SK-N-SH (cell line): ENCODE measurements around the gene TUFT1. TPM values are rescaled to one million over a fixed set of nuclear protein-coding genes. Genes with fewer than 3 reads are reported as not detected.

Experiments used
- CTCF ChIA-PET: fragments of 300-600, 350-600 bp; formaldehyde crosslinking; extraction: SDS; loops from one replicate; lab custom pipeline; 2021; lab: Yijun Ruan, JAX
- POLR2A ChIA-PET: fragments of 350-600 bp; sonication (Branson Sonifier 250); formaldehyde crosslinking; extraction: SDS; loops from one replicate; lab custom pipeline; 2020; ENCODE audit warnings: antibody characterized with exemption, inconsistent platforms; lab: Yijun Ruan, JAX
- DNase-seq: peaks from one replicate; pipeline ENCODE4 v3.0.0; 2012
- H2AFZ ChIP-seq: fragments of 200-600 bp; sonication (generic); 2 replicates; pipeline ENCODE4 v1.8.1; 2016; ENCODE audit warnings: antibody characterized with exemption, mild to moderate bottlenecking, low read depth
- H3F3A ChIP-seq: fragments of 200-600 bp; sonication (generic); replicated peaks from 2 replicates; pipeline ENCODE3; 2016; ENCODE audit warnings: antibody characterized with exemption, mild to moderate bottlenecking; ENCODE audit not compliant: insufficient read depth
- H3K27ac ChIP-seq, 2 experiments: fragments of 200-500 bp in 1 of 2; fragments of 200-600 bp in 1 of 2; sonication (Bioruptor generic) in 1 of 2; sonication (generic), shearing (Covaris generic) in 1 of 2; 2 replicates each; pipeline versions ENCODE4 v1.5.1 to v1.6.1; 2014 to 2016; ENCODE audit warnings: low read depth in 2 of 2, inconsistent platforms in 1 of 2, low read length in 1 of 2, mild to moderate bottlenecking in 1 of 2, mixed read lengths in 1 of 2
- H3K27me3 ChIP-seq: fragments of 200-600 bp; sonication (generic), shearing (Covaris generic); 2 replicates; pipeline ENCODE4 v1.6.1; 2016; ENCODE audit warnings: mixed run types; ENCODE audit not compliant: insufficient read depth
- H3K36me3 ChIP-seq, 2 experiments: fragments of 200-500 bp in 1 of 2; fragments of 200-600 bp in 1 of 2; sonication (Bioruptor generic) in 1 of 2; sonication (generic) in 1 of 2; replicated peaks in 1 of 2; 2 replicates each; pipeline versions ENCODE3 to v1.5.1; 2014 to 2016; ENCODE audit warnings: low read length in 1 of 2, mild to moderate bottlenecking in 1 of 2; ENCODE audit not compliant: insufficient read depth in 2 of 2, control insufficient read depth in 1 of 2
- H3K4me1 ChIP-seq, 2 experiments: fragments of 200-500 bp in 1 of 2; fragments of 200-600 bp in 1 of 2; sonication (Bioruptor generic) in 1 of 2; sonication (generic), shearing (Covaris generic) in 1 of 2; 2 replicates each; pipeline versions ENCODE4 v1.5.1 to v1.6.1; 2014 to 2016; ENCODE audit warnings: low read depth in 1 of 2, low read length in 1 of 2, mixed run types in 1 of 2; ENCODE audit not compliant: insufficient read depth in 2 of 2, control insufficient read depth in 1 of 2
- H3K4me2 ChIP-seq: fragments of 200-600 bp; sonication (generic), shearing (Covaris generic); 2 replicates; pipeline ENCODE4 v1.6.1; 2017; ENCODE audit warnings: mixed run types
- H3K4me3 ChIP-seq, 2 experiments: fragments of 200-500 bp in 1 of 2; fragments of 200-600 bp in 1 of 2; sonication (Bioruptor generic) in 1 of 2; sonication (generic), shearing (Covaris generic) in 1 of 2; 2 replicates each; pipeline versions ENCODE4 v1.5.1 to v1.8.1; 2014 to 2016; ENCODE audit warnings: low read depth in 2 of 2, inconsistent platforms in 1 of 2, low read length in 1 of 2, mild to moderate bottlenecking in 1 of 2, mixed read lengths in 1 of 2, moderate library complexity in 1 of 2
- H3K79me2 ChIP-seq: fragments of 200-600 bp; sonication (generic); 2 replicates; pipeline ENCODE4 v1.8.1; 2017; ENCODE audit warnings: mild to moderate bottlenecking; ENCODE audit not compliant: insufficient read depth
- H3K9ac ChIP-seq: fragments of 200-600 bp; sonication (generic); 2 replicates; pipeline ENCODE4 v1.6.1; 2017; ENCODE audit warnings: mixed run types
- H3K9me2 ChIP-seq: fragments of 200-600 bp; sonication (generic); 2 replicates; pipeline ENCODE4 v1.6.1; 2017; ENCODE audit warnings: mixed run types
- H3K9me3 ChIP-seq: fragments of 200-600 bp; sonication (generic); 2 replicates; pipeline ENCODE4 v1.6.1; 2017; ENCODE audit warnings: mixed run types, mild to moderate bottlenecking, moderate library complexity
- H4K20me1 ChIP-seq: fragments of 200-600 bp; sonication (generic); 2 replicates; pipeline ENCODE4 v1.6.1; 2017; ENCODE audit warnings: mild to moderate bottlenecking, mixed run types; ENCODE audit not compliant: insufficient read depth
- CHD2 ChIP-seq: fragments of 150-350 bp; IDR thresholded peaks from 2 replicates; pipeline ENCODE4 v1.6.1; 2018; ENCODE audit warnings: low read length; ENCODE audit not compliant: partially characterized antibody
- ELF1 ChIP-seq: IDR thresholded peaks from 2 replicates; pipeline ENCODE4 v1.4.0; 2012
- EP300 ChIP-seq, 2 experiments: IDR thresholded peaks; 2 replicates each; pipeline versions ENCODE4 v1.4.0 to v1.6.1; 2012; ENCODE audit warnings: borderline replicate concordance in 1 of 2, low read depth in 1 of 2, low read length in 1 of 2
- EZH2phosphoT487 ChIP-seq: fragments of 200-600 bp; sonication (generic); IDR thresholded peaks from 2 replicates; pipeline ENCODE4 v1.6.1; 2017; ENCODE audit warnings: low read depth, mixed run types, mild to moderate bottlenecking, antibody characterized with exemption, moderate library complexity, borderline replicate concordance
- FOXM1 ChIP-seq: IDR thresholded peaks from 2 replicates; pipeline ENCODE4 v1.4.0; 2012; ENCODE audit warnings: low read depth, mild to moderate bottlenecking
- JUND ChIP-seq: IDR thresholded peaks from 2 replicates; pipeline ENCODE4 v1.4.0; 2012
- MXI1 ChIP-seq: IDR thresholded peaks from 2 replicates; pipeline ENCODE4 v1.6.1; 2012; ENCODE audit warnings: mild to moderate bottlenecking, low read depth, low read length, improper control_type of control experiment
- NFIC ChIP-seq: IDR thresholded peaks from 2 replicates; pipeline ENCODE4 v1.4.0; 2012; ENCODE audit warnings: borderline replicate concordance
- NRF1 ChIP-seq: IDR thresholded peaks from 2 replicates; pipeline ENCODE4 v1.6.1; 2012; ENCODE audit warnings: low read depth, mild to moderate bottlenecking, low read length
- RCOR1 ChIP-seq: fragments of 150-350 bp; IDR thresholded peaks from 2 replicates; pipeline ENCODE4 v1.6.1; 2017; ENCODE audit warnings: antibody characterized with exemption, low read length
- SMC3 ChIP-seq: IDR thresholded peaks from 2 replicates; pipeline ENCODE4 v1.6.1; 2012; ENCODE audit warnings: low read depth, low read length, improper control_type of control experiment
- YY1 ChIP-seq: IDR thresholded peaks from 2 replicates; pipeline ENCODE4 v1.4.0; 2012; ENCODE audit warnings: low read depth, mild to moderate bottlenecking
- WGBS: methylation state at CpG from one replicate; pipeline ENCODE4 v1.1.6; 2017; ENCODE audit warnings: low lambda C conversion rate; 5-methylcytosine and 5-hydroxymethylcytosine counted together
- polyA plus RNA-seq, 3 experiments: library from polyadenylated mRNA; depleted of rRNA; stranded (reverse); fragments of >200 nt; gene quantifications; 2 replicates each; pipeline ENCODE4 v1.2.3, GENCODE V29; 2012
- TF ChIP-seq, protein P1 (sequence below): fragments of 200-600 bp; sonication (generic); IDR thresholded peaks from 2 replicates; pipeline ENCODE4 v1.6.1; 2017; ENCODE audit warnings: antibody characterized with exemption, mild to moderate bottlenecking, moderate library complexity
- TF ChIP-seq, protein P2 (sequence below): IDR thresholded peaks from 2 replicates; pipeline ENCODE4 v1.4.0; 2012; ENCODE audit warnings: low read depth
- TF ChIP-seq, protein P3 (sequence below): IDR thresholded peaks from 2 replicates; pipeline ENCODE4 v1.4.0; 2012; ENCODE audit warnings: low read depth, borderline replicate concordance
- TF ChIP-seq, protein P4 (sequence below): IDR thresholded peaks from 2 replicates; pipeline ENCODE4; 2012
- TF ChIP-seq, protein P5 (sequence below): fragments of 150-350 bp; IDR thresholded peaks from 2 replicates; pipeline ENCODE4 v1.6.1; 2016; ENCODE audit warnings: mild to moderate bottlenecking, low read depth, low read length

Gene TUFT1
- polyA plus RNA-seq, 1 of the 3 experiments (the other 2 are of a cell fraction): 20.6 TPM

DNA sequence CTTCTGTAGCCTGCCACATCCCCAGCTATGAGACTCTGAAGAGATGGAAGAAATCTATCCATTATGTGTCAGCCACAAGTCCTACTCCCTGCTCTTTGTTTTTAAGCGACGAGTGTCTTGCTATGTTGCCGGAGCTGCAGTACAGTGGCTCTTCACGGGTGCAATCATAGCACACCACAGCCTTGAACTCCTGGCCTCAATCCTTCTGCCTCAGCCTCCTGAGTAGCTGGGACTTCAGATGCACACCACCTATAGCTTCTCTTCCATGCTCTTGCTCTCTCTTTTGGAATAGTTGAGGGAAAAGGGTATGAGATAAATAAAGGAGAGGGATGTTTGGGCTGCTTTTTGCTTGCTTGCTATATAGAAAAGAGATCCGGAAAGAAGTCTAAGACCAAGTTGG, 1.6 kb downstream of the TUFT1 start:
- no peaks in the 10 kb centered on the region for H3K9me2 ChIP-seq
- ChIA-PET POLR2A (interaction anchor here (0.5 kb wide), 1 partner anchor 127 kb away, joined by 5 read pairs; no protein-coding TSS in a partner anchor), CTCF (interaction anchor here (1.3 to 2.9 kb wide), 5 partner anchors 8 to 193 kb away, joined by 4 to 9 read pairs (median 5); no protein-coding TSS in a partner anchor)
- H4K20me1 ChIP-seq: 0 out of 2 replicates have a peak, but pooled peaks cover 6% of the 10 kb centered on the region
- peak overlapping the region; percentile 1 to 83; a peak in 3 of 4 replicates for H3K27ac ChIP-seq
- TF ChIP-seq FOXM1 (no peak), RCOR1 (no peak), SMC3 (no peak)
- peaks cover 22 to 44% of the 10 kb centered on the region in 2 experiments; a peak in 3 of 4 replicates for H3K4me1 ChIP-seq
- no peak for DNase-seq
- peaks cover 29% of the 10 kb centered on the region for H3F3A ChIP-seq
- no peaks in the 10 kb centered on the region for H3K27me3 ChIP-seq
- peak overlapping the region; percentile 87 for H3K4me2 ChIP-seq
- 69% methylated on average over 5 of the region's 5 CpGs for WGBS
- peak overlapping the region; percentile 87 for H3K9ac ChIP-seq
- peaks cover 63% of the 10 kb centered on the region for H3K79me2 ChIP-seq
- peak overlapping the region; percentile 81 to 85 for H3K4me3 ChIP-seq
- no peaks in the 10 kb centered on the region for H3K36me3 ChIP-seq
- H3K9me3 ChIP-seq: no peaks in the 10 kb centered on the region
- H2AFZ ChIP-seq: no peak overlapping the region

DNA sequence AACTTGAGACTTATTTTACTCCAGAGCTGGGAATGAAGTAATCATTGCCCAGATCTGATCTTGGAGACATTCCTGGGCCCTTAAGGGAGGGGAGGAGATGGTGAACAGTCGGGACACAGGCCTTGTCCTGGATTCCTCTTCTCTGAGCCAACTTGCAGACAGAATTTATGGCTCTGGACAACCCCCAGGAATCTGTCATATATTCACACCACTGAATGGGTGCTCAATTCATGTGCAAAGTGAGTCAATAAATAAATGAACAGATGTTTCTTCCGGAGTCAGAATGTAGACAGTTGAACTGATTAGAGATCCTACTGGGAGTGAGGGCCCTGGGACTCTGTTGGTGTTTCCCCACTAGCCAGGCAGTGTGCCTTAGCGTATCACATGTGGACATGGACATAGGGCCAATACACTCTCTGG, 2.6 kb downstream of the TUFT1 start:
- no peaks in the 10 kb centered on the region for H3K9me2 ChIP-seq
- H3K36me3 ChIP-seq: no peaks in the 10 kb centered on the region
- H3K4me2 ChIP-seq: peak overlapping the region; percentile 87
- ChIA-PET CTCF (interaction anchor here (2.9 kb wide), 1 partner anchor 51 kb away, joined by 9 read pairs; no protein-coding TSS in a partner anchor), POLR2A (no interaction called here)
- 0 out of 2 replicates have a peak, but pooled peaks cover 6% of the 10 kb centered on the region for H4K20me1 ChIP-seq
- peaks cover 25 to 44% of the 10 kb centered on the region in 2 experiments; a peak in 3 of 4 replicates for H3K4me1 ChIP-seq
- no peak for DNase-seq
- H3K4me3 ChIP-seq: peak overlapping the region; percentile 3 to 85; a peak in 3 of 4 replicates
- 39% methylated on average over 3 of the region's 3 CpGs for WGBS
- H3K79me2 ChIP-seq: peaks cover 68% of the 10 kb centered on the region
- H2AFZ ChIP-seq: no peak overlapping the region
- H3F3A ChIP-seq: peaks cover 35% of the 10 kb centered on the region
- no peaks in the 10 kb centered on the region for H3K9me3 ChIP-seq
- no peaks in the 10 kb centered on the region for H3K27me3 ChIP-seq
- peak overlapping the region; percentile 87; the same call in 1 of the 2 replicates for H3K9ac ChIP-seq
- H3K27ac ChIP-seq: peak overlapping the region; percentile 58 to 83; a peak in 3 of 4 replicates
- TF ChIP-seq ELF1: peak; percentile 31; the same call in 1 of the 2 replicates
- peak; percentile 96 for TF ChIP-seq NFIC
- no peak for TF ChIP-seq EZH2phosphoT487
- no peak for TF ChIP-seq CHD2
- TF ChIP-seq, protein P1, sequence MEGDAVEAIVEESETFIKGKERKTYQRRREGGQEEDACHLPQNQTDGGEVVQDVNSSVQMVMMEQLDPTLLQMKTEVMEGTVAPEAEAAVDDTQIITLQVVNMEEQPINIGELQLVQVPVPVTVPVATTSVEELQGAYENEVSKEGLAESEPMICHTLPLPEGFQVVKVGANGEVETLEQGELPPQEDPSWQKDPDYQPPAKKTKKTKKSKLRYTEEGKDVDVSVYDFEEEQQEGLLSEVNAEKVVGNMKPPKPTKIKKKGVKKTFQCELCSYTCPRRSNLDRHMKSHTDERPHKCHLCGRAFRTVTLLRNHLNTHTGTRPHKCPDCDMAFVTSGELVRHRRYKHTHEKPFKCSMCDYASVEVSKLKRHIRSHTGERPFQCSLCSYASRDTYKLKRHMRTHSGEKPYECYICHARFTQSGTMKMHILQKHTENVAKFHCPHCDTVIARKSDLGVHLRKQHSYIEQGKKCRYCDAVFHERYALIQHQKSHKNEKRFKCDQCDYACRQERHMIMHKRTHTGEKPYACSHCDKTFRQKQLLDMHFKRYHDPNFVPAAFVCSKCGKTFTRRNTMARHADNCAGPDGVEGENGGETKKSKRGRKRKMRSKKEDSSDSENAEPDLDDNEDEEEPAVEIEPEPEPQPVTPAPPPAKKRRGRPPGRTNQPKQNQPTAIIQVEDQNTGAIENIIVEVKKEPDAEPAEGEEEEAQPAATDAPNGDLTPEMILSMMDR: no peak
- TF ChIP-seq, protein P2, sequence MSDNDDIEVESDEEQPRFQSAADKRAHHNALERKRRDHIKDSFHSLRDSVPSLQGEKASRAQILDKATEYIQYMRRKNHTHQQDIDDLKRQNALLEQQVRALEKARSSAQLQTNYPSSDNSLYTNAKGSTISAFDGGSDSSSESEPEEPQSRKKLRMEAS: peak; percentile 81
- peak in 1 of 2 experiments; percentile 93; a peak in 2 of 4 replicates for TF ChIP-seq EP300 (IDR thresholded peaks at IDR 0.05; ENCODE audit: borderline replicate concordance in 1 of 2, low read depth in 1 of 2, low read length in 1 of 2)
- TF ChIP-seq YY1: no peak
- TF ChIP-seq, protein P3, sequence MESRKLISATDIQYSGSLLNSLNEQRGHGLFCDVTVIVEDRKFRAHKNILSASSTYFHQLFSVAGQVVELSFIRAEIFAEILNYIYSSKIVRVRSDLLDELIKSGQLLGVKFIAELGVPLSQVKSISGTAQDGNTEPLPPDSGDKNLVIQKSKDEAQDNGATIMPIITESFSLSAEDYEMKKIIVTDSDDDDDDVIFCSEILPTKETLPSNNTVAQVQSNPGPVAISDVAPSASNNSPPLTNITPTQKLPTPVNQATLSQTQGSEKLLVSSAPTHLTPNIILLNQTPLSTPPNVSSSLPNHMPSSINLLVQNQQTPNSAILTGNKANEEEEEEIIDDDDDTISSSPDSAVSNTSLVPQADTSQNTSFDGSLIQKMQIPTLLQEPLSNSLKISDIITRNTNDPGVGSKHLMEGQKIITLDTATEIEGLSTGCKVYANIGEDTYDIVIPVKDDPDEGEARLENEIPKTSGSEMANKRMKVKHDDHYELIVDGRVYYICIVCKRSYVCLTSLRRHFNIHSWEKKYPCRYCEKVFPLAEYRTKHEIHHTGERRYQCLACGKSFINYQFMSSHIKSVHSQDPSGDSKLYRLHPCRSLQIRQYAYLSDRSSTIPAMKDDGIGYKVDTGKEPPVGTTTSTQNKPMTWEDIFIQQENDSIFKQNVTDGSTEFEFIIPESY: peak; percentile 62; the same call in 1 of the 2 replicates
- no peak for TF ChIP-seq MXI1
- no peak for TF ChIP-seq NRF1
- TF ChIP-seq JUND: peak; percentile 89
- TF ChIP-seq, protein P4, sequence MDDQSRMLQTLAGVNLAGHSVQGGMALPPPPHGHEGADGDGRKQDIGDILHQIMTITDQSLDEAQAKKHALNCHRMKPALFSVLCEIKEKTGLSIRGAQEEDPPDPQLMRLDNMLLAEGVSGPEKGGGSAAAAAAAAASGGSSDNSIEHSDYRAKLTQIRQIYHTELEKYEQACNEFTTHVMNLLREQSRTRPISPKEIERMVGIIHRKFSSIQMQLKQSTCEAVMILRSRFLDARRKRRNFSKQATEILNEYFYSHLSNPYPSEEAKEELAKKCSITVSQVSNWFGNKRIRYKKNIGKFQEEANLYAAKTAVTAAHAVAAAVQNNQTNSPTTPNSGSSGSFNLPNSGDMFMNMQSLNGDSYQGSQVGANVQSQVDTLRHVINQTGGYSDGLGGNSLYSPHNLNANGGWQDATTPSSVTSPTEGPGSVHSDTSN: peak; percentile 98
- TF ChIP-seq, protein P5, sequence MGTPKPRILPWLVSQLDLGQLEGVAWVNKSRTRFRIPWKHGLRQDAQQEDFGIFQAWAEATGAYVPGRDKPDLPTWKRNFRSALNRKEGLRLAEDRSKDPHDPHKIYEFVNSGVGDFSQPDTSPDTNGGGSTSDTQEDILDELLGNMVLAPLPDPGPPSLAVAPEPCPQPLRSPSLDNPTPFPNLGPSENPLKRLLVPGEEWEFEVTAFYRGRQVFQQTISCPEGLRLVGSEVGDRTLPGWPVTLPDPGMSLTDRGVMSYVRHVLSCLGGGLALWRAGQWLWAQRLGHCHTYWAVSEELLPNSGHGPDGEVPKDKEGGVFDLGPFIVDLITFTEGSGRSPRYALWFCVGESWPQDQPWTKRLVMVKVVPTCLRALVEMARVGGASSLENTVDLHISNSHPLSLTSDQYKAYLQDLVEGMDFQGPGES: no peak
